ENCODE measurements around the gene RUNX2.
"Not testable (repeated sequence)": the region's sequence is repeated elsewhere in the genome, so short reads cannot be mapped to it uniquely, and the experiment has no call there.

RUNX2 gene

GRCh38 chr6:45462190-45463134 lies 134.3 kb downstream of the RUNX2 start:
- H3K4me3 ChIP-seq (ENCODE audit: low read depth in 1 of 5, low read length in 5 of 5) = no peak overlapping the region
- H3K27ac ChIP-seq (ENCODE audit: low read depth, low read length) = no peak overlapping the region
- H3K27me3 ChIP-seq (ENCODE audit: control insufficient read depth in 5 of 5, insufficient read depth in 4 of 5, low read length in 5 of 5) = no peaks in the 10 kb centered on the region
- H3K9me3 ChIP-seq (ENCODE audit: control insufficient read depth in 5 of 5, low read length in 5 of 5) = no peaks in the 10 kb centered on the region
- H3K9ac ChIP-seq (ENCODE audit: low read length in 5 of 5) = no peak overlapping the region
- H3K36me3 ChIP-seq (ENCODE audit: control insufficient read depth in 5 of 5, insufficient read depth in 5 of 5, low read length in 5 of 5) = no peaks in the 10 kb centered on the region
- no peaks in the 10 kb centered on the region for H3K4me1 ChIP-seq (ENCODE audit: control insufficient read depth in 5 of 5, insufficient read depth in 5 of 5, low read length in 5 of 5)

GRCh38 chr6:45464685-45465084 lies 136.6 kb downstream of the RUNX2 start:
- H3K36me3 ChIP-seq (ENCODE audit: control insufficient read depth in 5 of 5, insufficient read depth in 5 of 5, low read length in 5 of 5) = no peaks in the 10 kb centered on the region
- H3K27me3 ChIP-seq (ENCODE audit: control insufficient read depth in 5 of 5, insufficient read depth in 4 of 5, low read length in 5 of 5) = no peaks in the 10 kb centered on the region
- H3K4me1 ChIP-seq (ENCODE audit: control insufficient read depth in 5 of 5, insufficient read depth in 5 of 5, low read length in 5 of 5) = no peaks in the 10 kb centered on the region
- H3K9me3 ChIP-seq (ENCODE audit: control insufficient read depth in 5 of 5, low read length in 5 of 5) = no peaks in the 10 kb centered on the region
- no peak overlapping the region for H3K27ac ChIP-seq (ENCODE audit: low read depth, low read length)
- no peak overlapping the region for H3K9ac ChIP-seq (ENCODE audit: low read length in 5 of 5)
- no peak overlapping the region for H3K4me3 ChIP-seq (ENCODE audit: low read depth in 1 of 5, low read length in 5 of 5)

GRCh38 chr6:45466686-45467085 lies 138.6 kb downstream of the RUNX2 start:
- Histone ChIP-seq H3K4me1 (ENCODE audit: control insufficient read depth in 5 of 5, insufficient read depth in 5 of 5, low read length in 5 of 5) (no peaks in the 10 kb centered on the region), H3K36me3 (ENCODE audit: control insufficient read depth in 5 of 5, insufficient read depth in 5 of 5, low read length in 5 of 5) (no peaks in the 10 kb centered on the region)

GRCh38 chr6:45467417-45467816 lies 139.3 kb downstream of the RUNX2 start:
- not testable (repeated sequence) for H3K27ac ChIP-seq (ENCODE audit: low read depth, low read length); H3K9me3 ChIP-seq (ENCODE audit: control insufficient read depth in 5 of 5, low read length in 5 of 5); H3K9ac ChIP-seq (ENCODE audit: low read length in 5 of 5); H3K36me3 ChIP-seq (ENCODE audit: control insufficient read depth in 5 of 5, insufficient read depth in 5 of 5, low read length in 5 of 5); H3K27me3 ChIP-seq (ENCODE audit: control insufficient read depth in 5 of 5, insufficient read depth in 4 of 5, low read length in 5 of 5); H3K4me3 ChIP-seq (ENCODE audit: low read depth in 1 of 5, low read length in 5 of 5); H3K4me1 ChIP-seq (ENCODE audit: control insufficient read depth in 5 of 5, insufficient read depth in 5 of 5, low read length in 5 of 5)

More at GRCh38 chr6:45466686-45467085, 138.6 kb downstream of the RUNX2 start:
- Histone ChIP-seq H3K9ac (ENCODE audit: low read length in 5 of 5) (no peak overlapping the region), H3K9me3 (ENCODE audit: control insufficient read depth in 5 of 5, low read length in 5 of 5) (no peaks in the 10 kb centered on the region), H3K27ac (ENCODE audit: low read depth, low read length) (no peak overlapping the region), H3K27me3 (ENCODE audit: control insufficient read depth in 5 of 5, insufficient read depth in 4 of 5, low read length in 5 of 5) (no peaks in the 10 kb centered on the region), H3K4me3 (ENCODE audit: low read depth in 1 of 5, low read length in 5 of 5) (no peak overlapping the region)

GRCh38 chr6:45467853-45468252 lies 139.7 kb downstream of the RUNX2 start:
- no peaks in the 10 kb centered on the region for H3K4me1 ChIP-seq (ENCODE audit: control insufficient read depth in 5 of 5, insufficient read depth in 5 of 5, low read length in 5 of 5)
- no peaks in the 10 kb centered on the region for H3K36me3 ChIP-seq (ENCODE audit: control insufficient read depth in 5 of 5, insufficient read depth in 5 of 5, low read length in 5 of 5)
- H3K9me3 ChIP-seq (ENCODE audit: control insufficient read depth in 5 of 5, low read length in 5 of 5) = no peaks in the 10 kb centered on the region

GRCh38 chr6:45469663-45470062 lies 141.5 kb downstream of the RUNX2 start:
- Histone ChIP-seq H3K9me3 (ENCODE audit: control insufficient read depth in 5 of 5, low read length in 5 of 5) (no peaks in the 10 kb centered on the region), H3K27me3 (ENCODE audit: control insufficient read depth in 5 of 5, insufficient read depth in 4 of 5, low read length in 5 of 5) (no peaks in the 10 kb centered on the region), H3K9ac (ENCODE audit: low read length in 5 of 5) (no peak overlapping the region), H3K4me1 (ENCODE audit: control insufficient read depth in 5 of 5, insufficient read depth in 5 of 5, low read length in 5 of 5) (no peaks in the 10 kb centered on the region), H3K36me3 (ENCODE audit: control insufficient read depth in 5 of 5, insufficient read depth in 5 of 5, low read length in 5 of 5) (no peaks in the 10 kb centered on the region), H3K4me3 (ENCODE audit: low read depth in 1 of 5, low read length in 5 of 5) (no peak overlapping the region), H3K27ac (ENCODE audit: low read depth, low read length) (no peak overlapping the region)

More at GRCh38 chr6:45467853-45468252, 139.7 kb downstream of the RUNX2 start:
- no peak overlapping the region for H3K4me3 ChIP-seq (ENCODE audit: low read depth in 1 of 5, low read length in 5 of 5)
- no peaks in the 10 kb centered on the region for H3K27me3 ChIP-seq (ENCODE audit: control insufficient read depth in 5 of 5, insufficient read depth in 4 of 5, low read length in 5 of 5)
- no peak overlapping the region for H3K27ac ChIP-seq (ENCODE audit: low read depth, low read length)
- no peak overlapping the region for H3K9ac ChIP-seq (ENCODE audit: low read length in 5 of 5)

- Histone ChIP-seq H3K4me1 (ENCODE audit: control insufficient read depth in 5 of 5, insufficient read depth in 5 of 5, low read length in 5 of 5) (no peaks in the 10 kb centered on the region), H3K4me3 (ENCODE audit: low read depth in 1 of 5, low read length in 5 of 5) (no peak overlapping the region), H3K36me3 (ENCODE audit: control insufficient read depth in 5 of 5, insufficient read depth in 5 of 5, low read length in 5 of 5) (no peaks in the 10 kb centered on the region), H3K9ac (ENCODE audit: low read length in 5 of 5) (no peak overlapping the region), H3K27me3 (ENCODE audit: control insufficient read depth in 5 of 5, insufficient read depth in 4 of 5, low read length in 5 of 5) (no peaks in the 10 kb centered on the region), H3K27ac (ENCODE audit: low read depth, low read length) (no peak overlapping the region), H3K9me3 (ENCODE audit: control insufficient read depth in 5 of 5, low read length in 5 of 5) (no peaks in the 10 kb centered on the region)
Observed at GRCh38 chr6:45470131-45470738, 142.1 kb downstream of the RUNX2 start.

GRCh38 chr6:45472382-45472781 lies 144.3 kb downstream of the RUNX2 start:
- Histone ChIP-seq H3K27ac (ENCODE audit: low read depth, low read length) (no peak overlapping the region), H3K4me1 (ENCODE audit: control insufficient read depth in 5 of 5, insufficient read depth in 5 of 5, low read length in 5 of 5) (no peaks in the 10 kb centered on the region), H3K4me3 (ENCODE audit: low read depth in 1 of 5, low read length in 5 of 5) (no peak overlapping the region)

GRCh38 chr6:45473121-45473993 lies 145.2 kb downstream of the RUNX2 start:
- H3K9me3 ChIP-seq (ENCODE audit: control insufficient read depth in 5 of 5, low read length in 5 of 5) = no peaks in the 10 kb centered on the region
- H3K4me3 ChIP-seq (ENCODE audit: low read depth in 1 of 5, low read length in 5 of 5) = no peak overlapping the region
- no peak overlapping the region for H3K9ac ChIP-seq (ENCODE audit: low read length in 5 of 5)
- no peaks in the 10 kb centered on the region for H3K4me1 ChIP-seq (ENCODE audit: control insufficient read depth in 5 of 5, insufficient read depth in 5 of 5, low read length in 5 of 5)
- no peaks in the 10 kb centered on the region for H3K36me3 ChIP-seq (ENCODE audit: control insufficient read depth in 5 of 5, insufficient read depth in 5 of 5, low read length in 5 of 5)
- no peaks in the 10 kb centered on the region for H3K27me3 ChIP-seq (ENCODE audit: control insufficient read depth in 5 of 5, insufficient read depth in 4 of 5, low read length in 5 of 5)
- no peak overlapping the region for H3K27ac ChIP-seq (ENCODE audit: low read depth, low read length)

More at GRCh38 chr6:45472382-45472781, 144.3 kb downstream of the RUNX2 start:
- H3K27me3 ChIP-seq (ENCODE audit: control insufficient read depth in 5 of 5, insufficient read depth in 4 of 5, low read length in 5 of 5) = no peaks in the 10 kb centered on the region
- no peak overlapping the region for H3K9ac ChIP-seq (ENCODE audit: low read length in 5 of 5)
- H3K36me3 ChIP-seq (ENCODE audit: control insufficient read depth in 5 of 5, insufficient read depth in 5 of 5, low read length in 5 of 5) = no peaks in the 10 kb centered on the region
- no peaks in the 10 kb centered on the region for H3K9me3 ChIP-seq (ENCODE audit: control insufficient read depth in 5 of 5, low read length in 5 of 5)

Data from subcutaneous abdominal adipose tissue (tissue), 5 donors.